ENCODE data around the gene TEKT4.
"Not testable (repeated sequence)": the region's sequence is repeated elsewhere in the genome, so short reads cannot be mapped to it uniquely, and the experiment has no call there.

TEKT4 gene

GRCh38 chr2:94875820-94876522, 4.7 kb downstream of the TEKT4 start:
- no peak for DNase-seq

GRCh38 chr2:94876523-94876863, 5.3 kb downstream of the TEKT4 start:
- DNase-seq = no peak
- ATAC-seq = no peak

More at GRCh38 chr2:94875820-94876522, 4.7 kb downstream of the TEKT4 start:
- no peak for ATAC-seq

- DNase-seq = no peak
- no peak for ATAC-seq
These were observed 5.9 kb downstream of the TEKT4 start for GRCh38 chr2:94877129-94877528.

- DNase-seq, ATAC-seq: not testable (repeated sequence)
These were observed 7.3 kb downstream of the TEKT4 start for GRCh38 chr2:94878575-94878974.

- ATAC-seq (no peak), DNase-seq (no peak)
These were observed 8.2 kb downstream of the TEKT4 start for GRCh38 chr2:94879314-94879981.

GRCh38 chr2:94879982-94880377, 8.8 kb downstream of the TEKT4 start:
- DNase-seq = no peak
- no peak for ATAC-seq

- DNase-seq (no peak), ATAC-seq (no peak)
These were observed 9.3 kb downstream of the TEKT4 start for GRCh38 chr2:94880507-94880906.

GRCh38 chr2:94881070-94881469, 9.8 kb downstream of the TEKT4 start:
- DNase-seq (no peak), ATAC-seq (no peak)

- no peak for ATAC-seq
- no peak for DNase-seq
These were observed 19.0 kb downstream of the TEKT4 start for GRCh38 chr2:94890234-94890633.

GRCh38 chr2:94895273-94895672, 24.0 kb downstream of the TEKT4 start:
- ATAC-seq, DNase-seq: not testable (repeated sequence)

- not testable (repeated sequence) for ATAC-seq, DNase-seq
These were observed 35.7 kb downstream of the TEKT4 start for GRCh38 chr2:94906976-94907375.

- DNase-seq (no peak), ATAC-seq (no peak)
These were observed 52.0 kb downstream of the TEKT4 start for GRCh38 chr2:94923196-94923595.

GRCh38 chr2:94924999-94925398, 53.8 kb downstream of the TEKT4 start:
- not testable (repeated sequence) for ATAC-seq, DNase-seq

All from stimulated activated naive CD8-positive, alpha-beta T cell treated with anti-CD3 and anti-CD28 coated beads, Interleukin-15, Interleukin-2, amounts not matched to agents 100 U/mL and 50 U/mL, for 24 hours (primary cell).